Loucy (cell line): ENCODE results near the gene PRR12.

Experiments used
- EZH2phosphoT487 ChIP-seq: fragments of 200-600 bp; IDR thresholded peaks from 2 replicates; pipeline ENCODE4 v1.6.1; 2018; ENCODE audit warnings: antibody characterized with exemption, mild to moderate bottlenecking, moderate library complexity, borderline replicate concordance
- TF ChIP-seq, protein P1 (sequence below): fragments of 200-600 bp; sonication (generic); conservative IDR thresholded peaks from 2 replicates; pipeline ENCODE4 v1.5.1; 2014; ENCODE audit warnings: mild to moderate bottlenecking, antibody characterized with exemption, low read length

DNA sequence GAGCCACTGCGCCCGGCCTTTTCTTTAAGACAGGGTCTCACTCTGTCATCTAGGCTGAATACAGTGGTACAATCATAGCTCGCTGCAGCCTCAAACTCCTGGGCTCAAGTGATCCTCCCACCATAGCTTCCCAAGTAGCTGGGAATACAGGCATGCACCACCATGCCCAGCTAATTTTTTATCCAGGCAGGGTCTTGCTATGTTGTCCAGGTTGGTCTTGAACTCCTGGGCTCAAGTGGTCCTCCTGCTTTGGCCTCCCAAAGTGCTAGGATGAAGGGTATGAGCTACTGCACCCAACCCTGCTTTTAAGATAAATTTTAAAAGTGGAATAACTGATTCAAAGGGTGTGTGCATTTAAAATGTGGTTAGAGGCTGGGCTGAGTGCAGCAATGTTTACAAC lies 24.7 kb upstream of the PRR12 start:
- TF ChIP-seq, protein P1, sequence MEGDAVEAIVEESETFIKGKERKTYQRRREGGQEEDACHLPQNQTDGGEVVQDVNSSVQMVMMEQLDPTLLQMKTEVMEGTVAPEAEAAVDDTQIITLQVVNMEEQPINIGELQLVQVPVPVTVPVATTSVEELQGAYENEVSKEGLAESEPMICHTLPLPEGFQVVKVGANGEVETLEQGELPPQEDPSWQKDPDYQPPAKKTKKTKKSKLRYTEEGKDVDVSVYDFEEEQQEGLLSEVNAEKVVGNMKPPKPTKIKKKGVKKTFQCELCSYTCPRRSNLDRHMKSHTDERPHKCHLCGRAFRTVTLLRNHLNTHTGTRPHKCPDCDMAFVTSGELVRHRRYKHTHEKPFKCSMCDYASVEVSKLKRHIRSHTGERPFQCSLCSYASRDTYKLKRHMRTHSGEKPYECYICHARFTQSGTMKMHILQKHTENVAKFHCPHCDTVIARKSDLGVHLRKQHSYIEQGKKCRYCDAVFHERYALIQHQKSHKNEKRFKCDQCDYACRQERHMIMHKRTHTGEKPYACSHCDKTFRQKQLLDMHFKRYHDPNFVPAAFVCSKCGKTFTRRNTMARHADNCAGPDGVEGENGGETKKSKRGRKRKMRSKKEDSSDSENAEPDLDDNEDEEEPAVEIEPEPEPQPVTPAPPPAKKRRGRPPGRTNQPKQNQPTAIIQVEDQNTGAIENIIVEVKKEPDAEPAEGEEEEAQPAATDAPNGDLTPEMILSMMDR: no peak
- no peak for TF ChIP-seq EZH2phosphoT487
